Hematopoietic multipotent progenitor cell treated with erythropoietin and hydrocortisone succinate and interleukin-3 and kit ligand, for 15 days (in vitro differentiated cells): ENCODE measurements around the gene SETD1B.

Experiments
- DNase-seq: peaks from one replicate; pipeline ENCODE4 v3.0.0-alpha.2; 2015; ENCODE audit warnings: low spot score

SETD1B gene

DNA sequence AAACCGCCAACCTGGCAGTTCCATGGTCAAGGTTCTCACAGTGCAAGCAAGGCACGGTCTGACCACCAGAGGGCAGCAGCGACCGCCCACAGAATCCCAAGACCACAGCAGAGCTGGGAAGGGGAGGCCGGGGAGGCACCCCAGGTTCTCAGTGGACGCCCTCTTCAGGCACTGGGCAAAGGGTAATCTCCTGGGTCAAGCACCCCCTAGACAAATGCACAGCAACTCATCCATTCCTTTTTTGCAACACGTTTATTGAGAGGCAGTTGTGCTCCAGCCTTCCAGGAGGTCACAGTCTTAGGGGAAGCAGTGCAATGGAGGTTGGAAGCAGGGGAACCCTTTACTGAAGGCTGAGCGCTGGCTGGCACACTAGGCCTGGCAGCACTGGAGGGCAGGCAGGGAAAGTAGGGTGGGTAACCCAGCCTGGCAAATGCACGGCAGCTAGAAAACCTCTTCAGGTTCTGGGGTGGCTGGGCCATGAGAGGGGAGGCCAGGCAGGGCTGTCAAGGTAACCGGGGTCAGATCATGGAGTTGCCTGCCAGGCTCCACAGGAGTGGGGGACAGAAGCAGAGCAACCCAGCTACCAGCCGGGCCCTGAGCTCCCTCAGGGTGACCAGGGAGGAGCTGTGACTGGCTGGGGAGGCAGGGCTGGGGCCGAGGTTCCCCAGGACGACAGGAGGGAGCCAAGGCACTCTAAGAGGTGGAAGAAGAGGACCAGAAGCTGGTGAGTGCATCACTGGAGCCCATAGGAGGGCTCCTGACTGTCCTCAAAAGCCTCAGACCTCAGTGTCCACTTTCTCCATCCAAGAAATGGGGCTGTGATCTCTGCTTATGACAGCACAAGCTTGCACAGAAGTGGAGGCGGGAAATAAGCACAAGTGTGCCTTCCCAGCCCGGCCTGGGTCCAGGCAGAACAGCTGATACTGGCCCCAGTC is 8.5 kb upstream of the SETD1B start:
- peak; percentile 87 for DNase-seq

DNA sequence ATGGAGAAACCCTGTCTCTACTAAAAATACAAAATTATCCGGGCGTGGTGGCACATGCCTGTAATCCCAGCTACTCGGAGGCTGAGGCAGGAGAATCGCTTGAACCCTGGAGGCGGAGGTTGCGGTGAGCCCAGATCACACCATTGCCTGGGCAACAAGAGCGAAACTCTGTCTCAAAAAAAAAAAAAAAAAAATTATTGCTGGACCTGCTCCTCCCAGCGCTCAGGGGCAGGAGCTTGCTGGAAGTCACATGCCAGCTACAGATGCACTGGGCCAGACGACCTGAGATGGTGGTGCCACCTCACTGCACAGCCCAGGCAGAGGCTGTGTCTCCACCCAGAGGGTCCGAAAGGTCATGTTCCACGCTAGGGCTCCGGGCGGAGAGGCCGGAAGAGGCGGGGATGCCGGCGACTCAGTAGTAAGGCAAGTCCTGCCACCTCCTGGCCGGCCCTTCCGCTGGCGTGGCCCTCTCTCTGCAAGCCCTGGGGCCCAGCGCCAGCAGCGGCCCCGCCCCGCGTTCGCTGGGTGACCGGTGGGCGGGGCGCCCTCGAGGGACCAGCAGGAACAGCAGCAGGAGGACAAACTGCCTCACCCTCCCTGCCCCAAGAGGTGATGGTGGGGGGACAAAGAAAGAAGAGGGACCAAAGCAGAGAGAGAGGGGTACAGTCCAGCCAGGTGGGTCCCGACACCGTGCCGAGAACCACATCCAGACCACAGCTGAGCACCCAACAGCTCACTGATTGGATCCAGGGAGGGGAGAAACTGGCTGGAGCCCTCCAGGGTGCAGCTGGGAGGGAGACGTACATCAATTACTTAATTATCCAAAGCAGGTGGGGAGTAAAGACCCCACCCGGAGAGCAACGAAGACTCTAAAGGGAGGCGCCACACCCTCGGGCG is 6.7 kb upstream of the SETD1B start:
- DNase-seq = peak; percentile 69

DNA sequence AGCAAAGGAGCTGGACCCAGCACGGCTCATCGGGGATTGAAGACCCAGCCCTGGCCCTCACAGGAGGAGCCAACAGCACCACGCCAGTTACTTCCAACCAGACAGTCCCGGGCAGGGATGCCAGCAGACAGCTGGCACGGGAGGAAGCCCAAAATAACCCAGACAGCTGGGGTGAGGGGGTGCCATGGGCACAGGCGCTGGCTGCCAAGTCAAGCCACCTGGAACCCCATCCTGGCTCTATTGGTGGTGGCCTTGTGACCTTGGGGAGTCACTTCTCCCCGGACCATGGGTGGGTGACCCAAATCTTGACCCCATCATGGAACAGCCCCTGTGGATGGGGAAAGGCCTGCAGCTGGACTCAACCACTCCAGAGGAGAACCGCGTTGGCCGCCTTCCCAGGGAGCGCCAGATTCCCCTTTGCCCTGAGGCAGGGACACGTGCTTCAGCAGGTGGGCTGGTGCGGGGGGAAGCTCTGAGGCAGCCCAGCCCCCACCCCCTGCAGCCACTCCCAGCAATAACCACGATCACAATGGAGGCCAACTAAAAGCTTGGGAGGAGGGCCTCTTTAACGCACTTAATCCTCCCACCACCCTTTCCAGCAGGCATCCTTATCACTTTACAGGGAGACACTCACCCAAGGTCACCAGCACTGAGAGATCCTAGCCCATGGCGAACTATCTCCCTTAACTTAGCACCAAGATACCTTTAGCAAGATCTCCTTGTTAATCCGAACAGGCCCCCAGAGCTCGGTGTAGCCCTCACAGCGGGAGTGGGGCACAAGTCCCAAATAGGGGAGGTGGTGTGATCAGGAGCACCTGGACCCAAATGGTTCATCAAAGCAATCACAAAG is 5.6 kb upstream of the SETD1B start:
- DNase-seq = peak; percentile 38

DNA sequence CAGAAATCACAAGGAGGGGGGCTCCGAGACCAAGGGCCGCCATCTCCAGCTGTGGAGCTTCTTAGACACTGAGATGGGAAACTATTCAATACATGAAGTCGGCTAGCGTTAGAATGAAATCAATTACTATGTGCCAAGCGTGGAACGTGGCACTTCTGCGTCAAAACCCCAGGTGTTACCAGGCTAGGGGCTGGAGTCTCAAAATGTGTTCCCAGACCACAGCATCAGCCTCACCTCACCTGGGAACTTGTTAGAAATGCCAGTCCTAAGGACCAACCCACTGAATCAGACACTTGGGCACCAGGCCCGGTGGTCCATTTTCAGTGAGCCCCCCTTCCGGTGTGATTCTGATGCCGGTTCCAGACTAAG is 5.0 kb upstream of the SETD1B start:
- DNase-seq = no peak

DNA sequence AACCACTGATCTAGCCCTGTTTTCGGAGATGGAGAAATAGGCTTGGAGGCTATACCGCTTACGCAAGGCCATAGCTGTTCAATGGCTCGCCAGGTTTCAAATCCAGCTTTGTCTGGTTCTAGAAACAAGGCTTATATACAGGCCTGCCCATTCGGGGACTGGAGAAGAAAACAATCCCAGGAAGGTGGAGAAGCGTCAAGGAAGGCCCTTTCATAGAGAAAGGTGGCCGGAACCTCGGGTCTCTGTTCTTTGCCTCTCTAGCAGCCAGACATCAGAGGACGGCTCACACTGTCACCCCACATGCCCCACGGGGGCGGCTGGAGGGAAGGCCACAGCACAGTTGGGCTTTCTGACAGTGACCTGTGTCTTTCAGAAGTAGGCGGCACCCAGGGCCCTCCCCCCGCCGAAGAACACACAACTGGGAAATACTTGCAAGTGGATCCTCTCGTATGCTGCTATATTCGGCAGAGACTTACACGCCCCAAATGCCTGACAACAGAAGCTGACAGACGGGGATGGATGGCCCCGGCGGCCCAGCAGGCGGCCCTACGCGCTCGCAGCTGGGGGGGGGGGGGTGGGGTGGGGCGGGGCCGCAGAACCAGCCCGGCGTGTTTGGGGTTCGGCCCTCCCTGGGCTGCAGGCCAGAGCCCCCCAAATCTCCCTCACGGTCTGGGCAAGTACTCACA is 4.5 kb upstream of the SETD1B start:
- peak; percentile 77 for DNase-seq

DNA sequence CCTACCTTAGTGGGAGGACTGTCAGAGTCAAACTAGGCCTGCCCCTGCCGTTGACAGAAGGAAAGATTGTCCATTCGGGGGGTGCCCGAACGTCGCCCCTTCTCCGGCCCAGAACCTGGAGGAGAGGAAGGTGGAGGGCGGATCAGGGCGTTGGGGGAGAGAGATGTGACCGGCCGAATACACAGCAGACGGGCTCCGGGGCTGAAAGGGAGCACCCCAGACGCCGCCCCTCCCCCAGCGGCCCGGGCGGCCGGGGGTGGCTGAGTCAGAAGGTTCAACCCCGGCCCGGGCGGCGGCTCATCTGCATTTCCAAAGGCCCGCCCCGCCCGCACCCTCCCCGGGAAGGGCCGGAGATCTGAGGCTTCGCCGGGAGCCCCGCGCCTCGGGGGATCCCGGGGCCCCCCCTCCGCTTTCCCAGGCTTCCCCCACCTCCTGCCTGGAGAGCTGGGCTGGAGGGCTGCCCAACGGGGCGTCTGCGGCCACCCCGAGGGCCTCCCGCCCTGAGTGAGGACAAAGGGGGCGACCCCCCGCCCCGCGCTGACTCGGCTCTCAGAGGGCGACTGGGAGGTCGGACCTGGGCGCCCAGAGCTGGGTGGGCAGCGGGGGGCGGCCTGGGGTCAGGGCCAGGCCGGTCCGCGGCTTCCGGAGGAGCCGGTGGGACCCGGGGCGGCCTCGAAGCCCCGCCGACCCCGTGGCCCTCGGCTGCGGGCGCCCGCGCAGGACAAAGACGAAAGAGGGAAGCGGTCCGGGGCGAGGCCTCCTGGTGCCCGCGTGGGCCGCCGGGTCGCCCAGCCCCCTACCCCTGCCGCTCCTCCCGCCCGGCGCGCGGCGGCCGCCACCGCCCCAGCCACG is 3.7 kb upstream of the SETD1B start:
- DNase-seq = peak; percentile 89

DNA sequence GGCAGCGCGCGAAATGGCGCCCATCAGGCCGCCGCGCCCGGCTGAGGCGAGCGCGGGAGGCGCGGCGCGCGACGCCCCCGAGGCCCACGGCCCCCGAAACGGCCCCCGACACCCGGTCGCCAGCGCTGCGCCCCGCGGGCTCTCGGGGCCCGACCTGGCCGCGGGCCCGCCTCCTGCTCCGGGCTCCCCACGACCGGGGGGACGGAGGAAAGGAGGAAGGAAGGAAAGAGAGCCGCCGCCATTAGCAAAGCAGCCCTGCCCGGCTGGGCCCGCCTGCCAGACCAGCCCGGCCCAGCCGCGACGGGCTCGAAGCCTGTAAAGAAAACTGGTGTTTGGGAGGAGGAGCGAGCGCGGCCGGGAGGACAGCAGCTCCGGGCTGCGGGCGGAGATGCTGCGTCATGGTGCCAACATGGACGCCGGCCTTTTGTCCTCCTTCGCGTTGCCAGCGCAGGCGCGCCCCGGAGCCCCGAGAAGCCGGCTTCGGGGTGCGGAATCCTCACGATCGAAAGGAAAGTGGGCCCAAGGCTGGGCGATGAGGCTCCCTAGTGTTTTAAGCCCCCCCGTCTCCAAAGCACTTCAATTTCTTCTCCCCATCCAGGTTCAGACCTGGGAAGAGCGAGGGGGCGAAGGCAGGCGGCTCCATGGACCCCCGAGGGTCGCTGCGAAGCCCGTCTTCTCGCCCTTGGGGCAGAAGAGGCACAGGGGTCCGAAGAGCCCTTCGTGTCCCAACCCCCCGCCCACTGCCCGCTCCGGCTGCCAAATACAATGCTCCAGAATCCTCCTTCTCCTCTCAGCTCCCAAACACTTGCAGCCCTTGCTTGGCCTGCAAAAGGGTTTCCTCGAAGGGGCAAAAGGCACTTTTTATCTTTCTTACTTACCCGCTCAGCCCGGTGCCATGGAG is 2.9 kb upstream of the SETD1B start:
- DNase-seq = peak; percentile 90

DNA sequence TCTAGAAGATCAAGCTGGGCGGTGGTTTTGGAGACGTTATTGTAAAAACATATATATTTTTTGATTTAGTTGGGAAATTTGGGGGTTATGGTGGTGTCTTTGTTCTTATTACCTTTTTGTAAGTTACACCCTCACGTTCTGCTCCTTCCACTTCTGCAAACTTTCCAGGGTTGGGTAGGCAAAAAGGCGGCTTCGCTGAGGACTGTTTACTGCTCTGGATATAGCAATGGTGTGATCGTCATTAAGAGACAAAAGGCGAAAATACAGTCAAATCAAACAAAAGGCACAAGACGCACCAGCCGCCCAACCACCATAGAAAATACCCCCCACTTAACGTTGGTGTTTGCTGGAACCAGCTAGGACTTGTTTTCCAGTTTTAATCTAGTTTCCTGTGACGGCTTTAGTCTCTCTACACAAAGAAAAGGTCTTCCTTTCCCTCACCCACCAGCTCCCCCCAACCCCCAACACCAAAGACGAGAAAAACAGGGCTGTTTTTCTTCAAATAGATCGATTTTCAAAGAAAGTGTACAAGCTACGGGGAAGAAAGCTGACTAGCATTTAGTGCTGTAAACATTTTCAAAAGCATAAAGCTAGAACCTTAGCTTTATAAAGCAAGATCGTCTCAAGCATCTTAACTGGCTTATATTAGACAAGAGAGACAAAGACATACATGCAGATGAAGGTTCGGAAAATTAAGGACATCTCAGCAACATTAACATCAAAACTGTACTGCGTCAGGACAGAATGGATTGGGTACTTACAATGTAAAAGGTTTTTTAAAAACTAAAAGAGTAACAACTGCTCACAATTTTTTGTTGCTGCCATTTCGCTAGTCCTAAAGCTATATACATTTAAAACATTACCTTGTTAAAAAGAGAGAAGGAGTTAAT is 2.0 kb upstream of the SETD1B start:
- DNase-seq = peak; percentile 65

DNA sequence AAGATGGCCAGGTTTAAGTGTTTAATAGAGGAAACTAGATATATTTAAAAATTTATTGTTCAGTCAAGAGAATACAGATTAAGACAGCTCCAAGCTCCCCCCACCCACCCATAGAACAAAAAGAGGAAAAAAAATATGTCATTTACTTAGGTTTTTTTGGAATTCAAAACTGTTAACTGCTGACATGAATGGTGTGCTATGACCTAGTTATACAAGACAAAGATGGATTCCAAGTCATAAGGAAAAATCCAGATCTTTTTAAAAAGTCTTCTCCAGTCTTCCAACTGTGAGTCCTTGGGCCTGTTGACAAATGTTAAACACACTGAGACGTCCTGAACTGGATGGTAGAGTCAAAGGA is 1.3 kb upstream of the SETD1B start:
- no peak for DNase-seq

DNA sequence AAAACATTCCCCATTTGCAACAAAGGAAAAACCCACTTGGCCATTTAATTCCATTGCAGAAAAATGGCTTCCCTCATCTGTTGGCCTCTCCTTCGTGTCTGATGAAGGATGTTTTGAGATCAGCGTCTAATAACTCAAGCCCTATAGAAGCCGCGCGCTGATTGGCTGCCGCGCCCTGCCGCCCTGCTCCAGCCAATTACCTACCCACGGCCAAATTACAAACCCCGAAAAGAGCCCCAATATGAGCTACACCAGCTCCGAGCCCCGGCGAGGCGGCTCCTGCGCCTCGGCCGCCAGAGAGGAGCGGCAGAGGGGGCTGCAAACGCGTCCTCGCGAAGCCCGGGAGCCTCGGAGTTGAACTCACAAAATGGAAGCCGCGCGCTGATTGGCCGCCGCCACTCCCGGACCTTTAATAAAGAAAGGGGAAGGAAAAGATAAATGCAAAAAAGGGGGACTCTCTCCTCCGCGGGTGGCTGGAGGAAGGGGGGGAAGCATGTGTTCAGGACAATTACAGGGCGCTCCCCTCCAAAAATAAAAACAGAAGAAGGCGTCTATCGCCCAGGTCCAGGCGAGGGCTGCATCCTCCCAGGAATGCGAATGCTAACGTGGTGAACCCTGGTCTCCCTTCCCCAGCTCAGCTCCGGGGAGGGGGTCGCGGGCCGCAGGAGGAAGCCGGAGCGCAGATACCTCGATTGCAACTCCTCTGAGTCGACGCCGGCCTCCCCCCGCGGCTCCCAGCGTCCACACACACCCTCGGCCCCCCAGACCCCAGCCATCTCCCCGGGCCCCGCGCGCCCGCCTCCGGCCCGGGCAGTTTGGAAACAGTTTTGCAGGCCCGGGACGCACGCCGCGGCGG is 738 bp upstream of the SETD1B start:
- DNase-seq = peak; percentile 94

DNA sequence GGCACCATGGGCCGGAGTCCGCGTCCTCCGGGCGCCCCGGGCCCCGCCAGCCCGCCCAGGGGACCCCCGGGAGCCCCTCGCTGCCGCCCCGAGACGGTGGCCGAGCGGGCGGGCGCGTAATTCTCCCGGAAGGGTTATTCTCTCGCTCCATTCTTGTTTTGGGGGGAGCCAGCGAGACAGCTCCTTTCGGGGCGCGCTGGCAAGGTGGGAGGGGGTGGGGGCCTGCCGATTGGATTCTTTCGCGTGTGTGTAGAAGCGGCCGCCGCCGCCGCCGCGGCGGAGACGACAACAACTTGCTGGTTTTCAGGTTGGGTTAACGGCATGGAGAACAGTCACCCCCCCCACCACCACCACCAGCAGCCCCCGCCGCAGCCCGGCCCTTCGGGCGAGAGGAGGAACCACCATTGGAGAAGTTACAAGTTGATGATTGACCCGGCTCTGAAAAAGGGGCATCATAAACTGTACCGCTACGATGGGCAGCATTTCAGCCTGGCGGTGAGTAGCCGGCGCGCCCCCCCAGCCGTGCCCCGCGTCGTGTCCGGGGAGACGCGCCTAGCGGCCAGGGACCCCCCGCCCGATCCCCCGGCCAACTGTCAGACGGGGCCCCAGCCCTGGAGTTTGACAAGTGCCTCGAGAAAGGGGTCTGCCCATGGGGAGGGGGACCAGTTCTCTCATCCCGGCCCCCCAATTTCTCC is 755 bp downstream of the SETD1B start:
- no peak for DNase-seq

DNA sequence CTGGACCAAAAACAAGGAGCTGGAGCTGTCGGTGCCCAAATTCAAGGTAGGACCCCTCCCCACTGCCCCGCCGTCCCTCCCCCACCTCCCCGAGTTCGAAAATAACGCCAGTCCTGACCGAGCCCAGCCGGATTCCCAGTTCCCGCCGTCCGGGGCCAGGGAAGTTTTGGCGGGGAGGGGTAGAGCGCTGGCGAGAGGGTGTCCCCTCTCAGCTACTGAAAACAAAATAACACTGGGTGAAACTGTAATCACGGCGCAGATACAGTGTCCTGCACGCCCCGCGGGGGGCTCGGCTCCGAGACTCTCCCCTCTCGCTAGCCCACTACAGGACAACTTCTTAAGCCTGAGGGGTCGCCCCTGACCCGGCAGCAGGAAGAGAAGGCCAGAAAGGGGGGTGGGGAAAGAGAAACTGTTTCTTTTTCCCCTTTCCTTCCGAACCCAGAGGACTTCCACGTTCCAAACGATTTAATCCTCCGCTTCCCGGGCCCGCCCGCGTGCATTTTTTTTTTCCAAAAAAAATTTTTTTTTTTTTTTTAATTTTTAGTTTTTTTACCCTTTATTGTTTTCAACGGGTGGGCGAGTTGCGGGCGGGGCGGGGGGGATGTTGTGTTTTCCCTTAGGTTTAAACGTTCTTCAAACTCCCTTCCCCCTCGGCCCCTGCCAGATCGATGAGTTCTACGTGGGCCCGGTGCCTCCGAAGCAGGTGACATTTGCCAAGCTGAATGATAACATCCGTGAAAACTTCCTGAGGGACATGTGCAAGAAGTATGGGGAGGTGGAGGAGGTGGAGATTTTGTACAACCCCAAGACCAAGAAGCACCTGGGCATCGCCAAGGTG is 1.6 kb downstream of the SETD1B start:
- DNase-seq = no peak

DNA sequence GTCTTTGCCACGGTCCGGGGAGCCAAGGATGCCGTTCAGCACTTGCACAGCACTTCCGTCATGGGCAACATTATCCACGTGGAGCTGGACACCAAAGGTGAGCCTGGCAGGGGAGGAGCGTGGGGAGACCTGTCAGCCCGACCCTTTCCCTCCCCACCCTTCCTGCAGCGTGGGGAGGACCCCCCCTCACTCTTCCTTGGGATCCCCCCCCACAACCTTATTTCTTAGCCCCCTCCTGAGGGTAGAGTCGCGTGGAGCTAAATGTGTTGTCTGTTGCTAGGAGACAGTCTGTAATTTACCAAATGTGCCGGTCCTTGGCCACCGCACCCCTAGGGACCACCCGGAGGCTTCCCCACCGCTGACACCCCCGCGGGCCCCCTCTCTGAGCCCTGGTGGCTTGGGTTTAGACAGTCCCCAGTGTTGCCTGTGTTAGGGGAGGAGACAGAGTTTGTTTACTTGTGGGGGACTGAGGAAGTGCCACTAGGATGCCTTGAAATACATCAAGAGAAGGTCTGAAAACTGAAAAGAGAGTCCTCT is 2.3 kb downstream of the SETD1B start:
- DNase-seq = no peak

DNA sequence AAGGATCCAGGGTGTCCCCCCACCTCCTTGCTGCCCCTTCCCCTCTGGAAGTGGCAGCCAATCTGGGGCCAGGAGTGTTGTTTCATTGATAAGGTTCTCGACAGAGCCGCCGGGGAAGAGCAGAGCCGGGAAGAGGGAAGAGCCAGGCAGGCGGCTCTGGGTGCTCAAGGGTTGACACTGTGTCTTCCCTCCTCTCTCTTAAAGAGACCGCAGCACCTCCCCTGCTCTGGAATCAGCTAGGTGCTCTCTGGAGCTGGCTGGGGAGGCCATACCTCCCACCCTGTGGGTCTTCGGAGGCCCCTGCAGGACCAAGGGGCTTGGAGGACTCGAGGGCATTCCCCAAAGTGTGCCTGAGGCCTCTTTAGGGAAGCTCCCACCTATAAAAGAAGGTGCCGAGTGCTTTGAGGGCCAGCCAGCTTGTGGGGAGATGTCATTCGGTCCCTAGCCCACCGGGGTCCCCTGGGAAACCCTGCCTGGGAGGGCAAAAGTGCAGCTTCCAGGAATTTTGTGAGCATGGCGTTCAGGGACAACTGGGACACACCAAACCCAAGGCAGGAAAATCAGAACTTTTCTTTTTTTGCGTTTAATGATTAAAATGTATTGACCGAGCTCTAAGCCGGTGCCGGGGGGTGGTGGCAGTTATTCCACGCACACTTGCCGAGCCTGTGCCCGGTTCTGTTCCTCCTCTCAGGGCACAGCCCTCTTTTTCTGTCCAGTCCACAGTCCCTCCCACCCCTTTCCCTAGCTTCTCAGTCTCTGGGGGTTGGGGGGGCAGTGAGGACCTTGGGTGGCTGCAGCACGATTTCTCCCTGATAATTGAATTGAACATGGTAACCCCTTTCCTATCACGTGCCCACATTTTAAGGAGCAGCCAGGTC is 3.0 kb downstream of the SETD1B start:
- no peak for DNase-seq
